CD8-positive, alpha-beta memory T cell (primary cell): ENCODE measurements around the gene GNAO1. TPM values are rescaled to one million over a fixed set of nuclear protein-coding genes. Genes with fewer than 3 reads are reported as not detected.

Experiments
- CTCF ChIA-PET: fragments of 350-600 bp; sonication (Branson Sonifier 250); formaldehyde crosslinking; loops from one replicate; lab custom pipeline; 2021; ENCODE audit warnings: antibody characterized with exemption; lab: Charles Lee
- POLR2A ChIA-PET: fragments of 350-600 bp; sonication (Branson Sonifier 250); formaldehyde crosslinking; loops from one replicate; lab custom pipeline; 2021; ENCODE audit warnings: antibody characterized with exemption; lab: Charles Lee
- DNase-seq, 5 donors: peaks; one replicate each; pipeline versions ENCODE4 v3.0.0 to v3.0.0-alpha.2; 2020 to 2022; ENCODE audit warnings: mixed read lengths in 1 of 5
- H3K27ac ChIP-seq: one replicate; pipeline ENCODE4 v1.7.0; 2013; ENCODE audit warnings: low read depth, mild to moderate bottlenecking, low read length, moderate library complexity
- H3K27me3 ChIP-seq: 2 replicates; pipeline ENCODE4 v1.7.0; 2013; ENCODE audit warnings: low read length, mild to moderate bottlenecking; ENCODE audit not compliant: insufficient read depth, poor library complexity, severe bottlenecking
- H3K36me3 ChIP-seq: 2 replicates; pipeline ENCODE4 v1.7.0; 2013; ENCODE audit warnings: mild to moderate bottlenecking, low read length, moderate library complexity; ENCODE audit not compliant: insufficient read depth
- H3K4me1 ChIP-seq: 2 replicates; pipeline ENCODE4 v1.7.0; 2013; ENCODE audit warnings: mild to moderate bottlenecking, low read length, moderate library complexity; ENCODE audit not compliant: insufficient read depth
- H3K4me3 ChIP-seq: 2 replicates; pipeline ENCODE4 v1.7.0; 2013; ENCODE audit warnings: mild to moderate bottlenecking, low read length
- H3K9me3 ChIP-seq: 2 replicates; pipeline ENCODE4 v1.7.0; 2013; ENCODE audit warnings: mild to moderate bottlenecking, low read length
- H3K27ac Mint-ChIP-seq, 8 donors: one replicate each; pipeline ENCODE4 v1.8.0; 2020 to 2021; ENCODE audit warnings: mixed read lengths in 8 of 8, mild to moderate bottlenecking in 6 of 8, inconsistent platforms in 3 of 8, moderate library complexity in 3 of 8
- H3K27me3 Mint-ChIP-seq, 2 donors: one replicate each; pipeline ENCODE4 v1.8.0; 2020 to 2021; ENCODE audit warnings: mixed read lengths in 2 of 2, mild to moderate bottlenecking in 1 of 2, moderate library complexity in 1 of 2
- H3K36me3 Mint-ChIP-seq, 3 donors: one replicate each; pipeline ENCODE4 v1.8.0; 2020 to 2021; ENCODE audit warnings: mixed read lengths in 3 of 3, inconsistent platforms in 1 of 3, mild to moderate bottlenecking in 1 of 3
- H3K4me1 Mint-ChIP-seq, 3 donors: one replicate each; pipeline ENCODE4 v1.8.0; 2020 to 2021; ENCODE audit warnings: mixed read lengths in 3 of 3, inconsistent platforms in 1 of 3, mild to moderate bottlenecking in 1 of 3
- H3K4me3 Mint-ChIP-seq, 7 donors: one replicate each; pipeline ENCODE4 v1.8.0; 2020 to 2021; ENCODE audit warnings: mixed read lengths in 7 of 7, mild to moderate bottlenecking in 6 of 7, moderate library complexity in 4 of 7, inconsistent platforms in 2 of 7
- H3K9me3 Mint-ChIP-seq, 5 donors: one replicate each; pipeline ENCODE4 v1.8.0; 2020 to 2022; ENCODE audit warnings: mixed read lengths in 5 of 5, mild to moderate bottlenecking in 3 of 5, moderate library complexity in 2 of 5, inconsistent platforms in 1 of 5
- polyA plus RNA-seq: library from polyadenylated mRNA; unstranded; fragments of 300-500 nt; fragmentation: Illumina TruSeq; gene quantifications from one replicate; pipeline ENCODE4 v1.2.3, GENCODE V29; 2021
- total RNA-seq, 2 experiments: library from RNA; stranded (reverse); gene quantifications; one replicate each; pipeline ENCODE4 v1.2.3, GENCODE V29; 2021

The GNAO1 gene
- total and polyA plus RNA-seq, 3 experiments from 2014 or later = 0.86 to 2.5 (median 2.5) TPM

DNA sequence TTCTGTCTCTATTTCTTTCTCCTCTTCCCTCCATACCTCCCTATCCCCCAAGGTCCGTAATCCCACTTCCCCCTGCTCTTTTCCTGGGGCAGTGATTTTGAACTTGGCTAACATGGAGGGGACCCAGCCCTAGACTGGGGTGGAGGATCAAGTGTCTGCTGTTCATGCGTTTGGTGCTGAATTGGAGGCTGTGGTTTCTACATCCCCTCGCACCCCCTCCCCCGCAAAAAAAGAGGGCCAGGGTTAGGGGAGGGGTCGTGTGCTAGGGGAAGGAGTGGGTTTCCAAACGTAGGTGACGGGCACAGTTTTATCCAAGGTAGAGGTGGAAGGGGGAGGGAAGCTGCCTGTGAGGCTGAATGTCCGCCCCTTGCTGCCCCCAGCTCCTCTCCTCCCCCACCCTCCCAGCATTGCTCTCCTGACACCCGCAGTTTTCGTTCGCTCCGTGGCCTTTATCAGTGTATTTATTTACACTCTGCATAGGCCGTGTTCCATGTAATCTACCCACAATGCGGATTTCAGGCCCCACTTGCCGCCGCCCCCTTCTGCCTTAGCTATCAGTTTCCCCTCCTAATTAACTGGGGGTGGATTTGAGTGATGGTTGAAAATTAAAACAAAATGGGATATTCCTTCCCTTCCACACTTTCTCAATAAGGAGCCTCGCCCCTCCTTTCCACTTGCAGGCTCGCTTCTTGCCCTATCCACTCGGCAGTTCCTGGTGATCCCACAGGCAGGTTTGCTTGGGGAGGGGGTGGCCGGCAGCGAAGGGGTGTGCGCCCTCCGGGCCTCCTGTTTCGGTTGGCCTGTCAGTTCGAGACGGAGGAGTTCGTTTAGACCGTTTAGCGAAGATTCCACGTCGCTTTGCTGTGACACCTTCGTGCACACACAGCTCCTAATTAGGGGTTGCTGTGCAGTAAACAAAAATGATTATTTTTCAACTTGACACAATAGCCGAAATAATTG is 2.0 kb downstream of the GNAO1 start:
- Histone ChIP-seq H3K4me3 (no peak overlapping the region), H3K27ac (no peak overlapping the region), H3K4me1 (peaks cover 28% of the 10 kb centered on the region), H3K9me3 (no peaks in the 10 kb centered on the region), H3K36me3 (no peaks in the 10 kb centered on the region), H3K27me3 (peaks cover 14% of the 10 kb centered on the region)
- H3K9me3 Mint-ChIP-seq = no peaks in the 10 kb centered on the region
- peaks cover 33 to 53% (median 40%) of the 10 kb centered on the region in 3 donors for H3K4me1 Mint-ChIP-seq
- H3K27ac Mint-ChIP-seq = peak overlapping the region in 5 of 8 donors; percentile 50 to 72 (median 61)
- no peak for DNase-seq
- POLR2A ChIA-PET = no interaction called here
- peak overlapping the region; percentile 71 to 94 (median 83) for H3K4me3 Mint-ChIP-seq
- H3K27me3 Mint-ChIP-seq = peaks cover 12 to 29% of the 10 kb centered on the region in 2 donors
- peaks cover 0 to 2% (median 0%) of the 10 kb centered on the region in 3 donors for H3K36me3 Mint-ChIP-seq
- CTCF ChIA-PET = interaction anchor here (0.8 to 1.0 kb wide), 2 partner anchors 11 to 125 kb away, joined by 3 read pairs; no protein-coding TSS in a partner anchor

DNA sequence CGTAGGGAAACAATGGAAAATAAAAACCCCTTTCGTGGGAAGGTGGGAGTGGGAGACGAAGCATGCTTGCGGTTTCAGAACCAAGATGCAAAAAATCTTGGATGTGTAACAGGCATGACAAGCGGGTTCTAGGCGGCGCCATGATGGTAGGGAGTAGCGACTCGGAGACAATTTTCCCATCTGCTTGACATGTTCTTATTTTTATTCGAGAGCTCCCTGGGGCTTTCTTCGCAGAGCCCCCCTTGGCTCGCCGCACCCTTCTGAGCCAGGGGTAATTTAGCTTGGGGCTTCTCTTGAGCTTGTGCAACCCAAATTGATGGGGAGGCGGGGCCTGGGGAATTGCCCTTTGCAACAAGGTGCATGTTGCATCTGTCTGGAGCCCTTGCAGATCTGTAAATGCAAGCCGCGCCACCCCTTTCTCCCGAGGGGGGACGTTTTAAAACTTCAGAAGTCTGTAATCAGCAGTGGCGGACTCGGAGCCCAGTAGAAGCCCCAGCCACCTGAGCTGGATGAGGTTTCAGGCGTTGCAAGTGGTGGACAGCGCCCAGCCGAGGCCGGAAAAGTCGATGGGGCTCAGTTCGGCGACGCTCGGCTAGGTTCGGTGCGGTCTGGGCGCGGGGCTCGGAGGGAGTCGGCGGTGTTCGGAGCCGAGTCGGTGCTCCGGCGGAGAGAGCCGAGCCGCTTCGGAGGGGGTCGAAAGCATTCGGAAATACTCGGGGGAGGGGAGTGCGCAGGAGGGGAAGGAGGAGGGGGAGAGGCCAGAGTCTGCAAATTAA is 2.9 kb downstream of the GNAO1 start:
- no peaks in the 10 kb centered on the region for H3K9me3 ChIP-seq
- Mint-ChIP-seq H3K27ac (peak overlapping the region in 5 of 8 donors; percentile 27 to 61 (median 54)), H3K4me3 (peak overlapping the region; percentile 71 to 88 (median 83)), H3K36me3 (peaks cover 0 to 2% (median 0%) of the 10 kb centered on the region in 3 donors), H3K4me1 (peaks cover 32 to 49% (median 35%) of the 10 kb centered on the region in 3 donors), H3K9me3 (no peaks in the 10 kb centered on the region), H3K27me3 (peaks cover 12 to 29% of the 10 kb centered on the region in 2 donors)
- DNase-seq = peak; percentile 48 to 82 (median 54)
- H3K4me3 ChIP-seq = peak overlapping the region; percentile 31
- H3K27ac ChIP-seq = no peak overlapping the region
- H3K4me1 ChIP-seq = peaks cover 36% of the 10 kb centered on the region
- ChIA-PET POLR2A (no interaction called here), CTCF (interaction anchor here (0.8 kb wide), 1 partner anchor 124 kb away, joined by 3 read pairs; no protein-coding TSS in a partner anchor)
- peaks cover 14% of the 10 kb centered on the region for H3K27me3 ChIP-seq
- no peaks in the 10 kb centered on the region for H3K36me3 ChIP-seq

DNA sequence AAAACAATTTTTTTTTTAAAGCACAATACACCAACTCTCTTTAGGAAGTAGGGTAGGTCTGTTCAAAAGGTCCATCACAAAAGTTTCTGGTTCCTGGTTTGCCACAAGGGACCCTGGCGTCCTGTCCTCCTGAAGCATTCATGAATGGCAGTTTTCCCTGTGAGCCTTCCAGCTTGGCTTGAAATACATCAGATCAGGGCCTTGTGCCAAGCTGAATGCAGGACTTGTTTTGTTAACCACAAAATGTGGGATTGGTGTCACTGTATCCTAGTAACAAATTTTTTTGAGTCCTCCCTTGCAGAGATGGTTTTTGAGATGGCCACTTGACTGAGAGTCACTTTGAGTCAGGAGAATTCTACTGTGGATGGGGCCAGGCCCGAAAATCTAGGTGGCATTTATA is 3.9 kb downstream of the GNAO1 start:
- peaks cover 12 to 29% of the 10 kb centered on the region in 2 donors for H3K27me3 Mint-ChIP-seq
- Histone ChIP-seq H3K4me3 (no peak overlapping the region), H3K36me3 (no peaks in the 10 kb centered on the region), H3K27ac (no peak overlapping the region), H3K4me1 (peaks cover 47% of the 10 kb centered on the region), H3K9me3 (no peaks in the 10 kb centered on the region), H3K27me3 (peaks cover 11% of the 10 kb centered on the region)
- no peaks in the 10 kb centered on the region for H3K9me3 Mint-ChIP-seq
- H3K4me3 Mint-ChIP-seq = peak overlapping the region in 2 of 7 donors; percentile 9 to 71
- ChIA-PET POLR2A (no interaction called here), CTCF (no interaction called here)
- peaks cover 24 to 39% (median 26%) of the 10 kb centered on the region in 3 donors for H3K4me1 Mint-ChIP-seq
- H3K36me3 Mint-ChIP-seq = peaks cover 0 to 2% (median 0%) of the 10 kb centered on the region in 3 donors
- no peak for DNase-seq
- peak overlapping the region in 1 of 8 donors; percentile 57 for H3K27ac Mint-ChIP-seq

DNA sequence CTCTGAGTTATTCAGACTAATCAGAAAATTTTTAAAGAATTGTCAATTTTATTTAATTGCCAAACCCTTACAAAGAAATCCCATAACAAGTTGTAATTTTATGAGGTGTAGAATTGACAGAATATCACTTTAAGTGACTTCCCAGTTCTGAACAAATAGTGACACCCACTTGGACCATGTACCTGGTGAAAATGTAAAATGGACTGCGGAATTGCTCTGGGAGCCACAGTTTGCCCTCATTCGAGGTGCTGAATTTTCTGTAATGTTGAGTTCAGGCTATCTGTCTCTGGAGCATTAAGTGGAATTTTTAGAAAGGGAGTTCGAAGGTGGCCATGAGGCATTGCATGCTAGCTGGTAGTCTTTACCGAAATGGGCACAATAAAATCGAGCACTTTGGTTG is 5.1 kb downstream of the GNAO1 start:
- H3K4me1 ChIP-seq = peaks cover 59% of the 10 kb centered on the region
- no peaks in the 10 kb centered on the region for H3K9me3 ChIP-seq
- H3K27ac Mint-ChIP-seq = peak overlapping the region in 1 of 8 donors; percentile 64
- ChIA-PET CTCF (no interaction called here), POLR2A (no interaction called here)
- no peak for DNase-seq
- no peaks in the 10 kb centered on the region for H3K36me3 ChIP-seq
- H3K27me3 ChIP-seq = peaks cover 7% of the 10 kb centered on the region
- H3K4me3 ChIP-seq = no peak overlapping the region
- no peaks in the 10 kb centered on the region for H3K9me3 Mint-ChIP-seq
- peak overlapping the region in 1 of 7 donors; percentile 80 for H3K4me3 Mint-ChIP-seq
- peaks cover 12 to 29% of the 10 kb centered on the region in 2 donors for H3K27me3 Mint-ChIP-seq
- H3K36me3 Mint-ChIP-seq = no peaks in the 10 kb centered on the region
- H3K4me1 Mint-ChIP-seq = peaks cover 23 to 33% (median 24%) of the 10 kb centered on the region in 3 donors
- H3K27ac ChIP-seq = no peak overlapping the region

DNA sequence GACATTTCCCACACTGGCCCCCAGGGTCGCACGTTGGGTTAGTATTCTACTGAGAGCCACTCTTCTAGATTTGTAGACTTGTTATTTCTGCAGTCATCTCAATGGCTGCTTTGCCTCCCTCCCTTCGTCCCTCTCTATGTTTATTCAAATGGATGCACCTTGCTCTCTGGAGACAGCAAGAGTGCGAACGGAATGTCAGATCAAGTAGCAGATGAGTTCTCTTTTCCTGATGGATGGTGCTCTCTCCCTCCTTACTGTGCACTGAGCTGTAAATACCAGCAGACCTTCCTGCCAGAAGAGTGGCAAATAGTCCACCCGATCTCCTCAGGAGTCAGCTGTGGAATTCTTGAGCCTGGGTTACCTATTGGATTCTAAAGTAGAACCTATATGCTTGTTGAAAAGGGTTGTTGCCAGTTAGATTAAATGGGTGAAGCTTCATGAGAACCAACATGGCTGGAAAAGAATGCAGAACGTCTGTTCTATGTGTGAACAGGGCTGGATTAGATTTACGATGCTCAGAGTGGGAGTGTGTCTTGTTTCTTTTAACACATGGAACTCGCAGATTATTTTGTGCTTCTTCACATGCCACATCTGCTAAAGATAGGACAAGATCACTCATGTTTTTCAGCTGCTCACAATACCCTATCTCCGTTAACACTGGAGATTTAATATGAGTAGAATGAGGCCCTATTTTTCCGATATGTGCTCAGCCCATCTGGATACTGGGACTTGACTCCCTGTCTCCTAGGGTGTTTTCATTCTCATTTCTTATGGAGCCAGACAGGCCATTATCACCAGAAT is 6.1 kb downstream of the GNAO1 start:
- no peak overlapping the region for H3K27ac ChIP-seq
- H3K36me3 ChIP-seq = no peaks in the 10 kb centered on the region
- H3K27me3 ChIP-seq = peaks cover 6% of the 10 kb centered on the region
- Mint-ChIP-seq H3K9me3 (no peaks in the 10 kb centered on the region), H3K4me1 (peaks cover 21 to 26% (median 23%) of the 10 kb centered on the region in 3 donors), H3K27ac (peak overlapping the region in 4 of 8 donors; percentile 25 to 64 (median 36)), H3K4me3 (peak overlapping the region in 1 of 7 donors; percentile 80), H3K27me3 (peaks cover 12 to 29% of the 10 kb centered on the region in 2 donors), H3K36me3 (no peaks in the 10 kb centered on the region)
- POLR2A ChIA-PET = no interaction called here
- no peaks in the 10 kb centered on the region for H3K9me3 ChIP-seq
- H3K4me3 ChIP-seq = no peak overlapping the region
- H3K4me1 ChIP-seq = peaks cover 68% of the 10 kb centered on the region
- CTCF ChIA-PET = interaction anchor here (1.4 kb wide), 1 partner anchor 121 kb away, joined by 3 read pairs; no protein-coding TSS in a partner anchor
- no peak for DNase-seq

DNA sequence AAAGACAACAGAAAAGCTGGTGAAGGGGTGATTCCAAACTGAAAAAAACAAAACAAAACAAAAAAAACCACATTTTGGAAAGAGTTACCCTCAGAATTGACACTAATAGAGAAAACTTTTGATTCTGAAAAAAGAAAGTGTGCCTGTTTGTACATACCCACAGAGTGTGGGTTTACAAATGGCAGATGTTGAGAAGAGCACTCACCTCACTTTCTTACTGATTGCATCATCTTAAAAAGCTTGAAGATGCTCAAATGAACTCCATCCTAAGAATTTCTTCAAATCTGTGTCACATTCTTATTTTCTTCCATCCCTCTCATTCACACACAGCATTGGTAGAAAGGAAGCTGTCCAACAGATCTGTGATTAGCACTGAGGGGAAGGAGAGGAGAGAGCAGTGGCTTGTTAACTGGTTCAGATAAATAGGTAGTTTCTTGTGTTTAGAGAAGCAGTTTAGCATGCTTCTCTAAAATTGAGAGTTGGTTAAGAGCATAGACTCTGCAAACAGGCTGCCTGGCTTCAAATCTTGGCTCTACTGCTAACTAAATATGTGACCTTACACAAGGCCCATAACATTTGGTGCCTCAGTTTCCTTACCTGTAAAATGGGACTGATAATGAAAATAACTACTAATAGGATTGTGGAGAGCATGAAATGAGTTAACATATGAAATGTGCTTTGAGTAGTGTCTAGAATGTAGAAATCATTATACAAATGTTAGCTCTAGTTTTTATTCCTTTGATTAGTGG is 6.9 kb downstream of the GNAO1 start:
- Mint-ChIP-seq H3K27ac (peak overlapping the region in 7 of 8 donors; percentile 17 to 70 (median 56)), H3K9me3 (no peaks in the 10 kb centered on the region), H3K4me3 (peak overlapping the region in 3 of 7 donors; percentile 12 to 30 (median 21)), H3K27me3 (peaks cover 9 to 23% of the 10 kb centered on the region in 2 donors), H3K36me3 (no peaks in the 10 kb centered on the region), H3K4me1 (peaks cover 13 to 18% (median 17%) of the 10 kb centered on the region in 3 donors)
- no peak for DNase-seq
- no peaks in the 10 kb centered on the region for H3K27me3 ChIP-seq
- H3K9me3 ChIP-seq = no peaks in the 10 kb centered on the region
- H3K27ac ChIP-seq = no peak overlapping the region
- no peak overlapping the region for H3K4me3 ChIP-seq
- no peaks in the 10 kb centered on the region for H3K36me3 ChIP-seq
- POLR2A ChIA-PET = no interaction called here
- CTCF ChIA-PET = interaction anchor here (1.4 kb wide), 1 partner anchor 120 kb away, joined by 3 read pairs; no protein-coding TSS in a partner anchor
- H3K4me1 ChIP-seq = peaks cover 68% of the 10 kb centered on the region

DNA sequence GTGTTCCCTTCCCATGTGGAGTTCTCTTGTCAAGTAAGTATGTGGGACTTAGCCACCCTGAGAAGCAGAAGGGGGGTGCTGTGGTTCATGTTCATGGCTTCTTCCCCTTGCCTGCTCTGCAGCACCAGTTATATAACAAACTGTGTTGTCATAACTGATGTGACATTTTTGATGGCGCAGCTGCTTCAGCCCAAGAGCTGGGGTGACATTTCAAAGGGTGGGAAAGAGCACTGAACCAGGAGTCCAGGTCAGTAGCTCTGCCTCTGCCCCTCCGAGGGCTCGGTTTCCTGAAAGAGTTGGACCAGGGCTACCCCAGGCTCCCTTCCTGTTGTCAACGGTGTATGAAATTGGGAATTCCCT is 7.4 kb downstream of the GNAO1 start:
- no peaks in the 10 kb centered on the region for H3K36me3 Mint-ChIP-seq
- H3K4me3 ChIP-seq = no peak overlapping the region
- no peak overlapping the region for H3K27ac ChIP-seq
- DNase-seq = no peak
- H3K4me1 Mint-ChIP-seq = peaks cover 7 to 13% (median 12%) of the 10 kb centered on the region in 3 donors
- no peaks in the 10 kb centered on the region for H3K27me3 ChIP-seq
- H3K9me3 Mint-ChIP-seq = no peaks in the 10 kb centered on the region
- peaks cover 63% of the 10 kb centered on the region for H3K4me1 ChIP-seq
- H3K27ac Mint-ChIP-seq = peak overlapping the region in 6 of 8 donors; percentile 54 to 87 (median 68)
- H3K9me3 ChIP-seq = no peaks in the 10 kb centered on the region
- ChIA-PET CTCF (no interaction called here), POLR2A (no interaction called here)
- H3K27me3 Mint-ChIP-seq = peaks cover 5 to 18% of the 10 kb centered on the region in 2 donors
- no peaks in the 10 kb centered on the region for H3K36me3 ChIP-seq
- H3K4me3 Mint-ChIP-seq = peak overlapping the region in 4 of 7 donors; percentile 25 to 70 (median 52)
